Body of pancreas (tissue), 4 donors: Measurements from ENCODE around the gene HDAC11. TPM values are rescaled to one million over a fixed set of nuclear protein-coding genes. Genes with fewer than 3 reads are reported as not detected.

ENCODE experiments used
- ATAC-seq: fragments of 150-250 bp; one replicate; pipeline ENCODE4 v1.9.1; 2016
- DNase-seq, 4 donors: peaks; one replicate each; pipeline ENCODE4 v3.0.0-alpha.2; 2019
- H3K27ac ChIP-seq, 4 donors: fragments of 200-600 bp; sonication (generic); 1 replicate in 3 of 4; 2 replicates in 1 of 4; pipeline versions ENCODE4 v1.5.1 to v1.6.1; 2016 to 2019; ENCODE audit warnings: mild to moderate bottlenecking in 1 of 4, mixed read lengths in 1 of 4, moderate library complexity in 1 of 4
- H3K27me3 ChIP-seq, 2 donors: fragments of 200-600 bp; sonication (generic); one replicate each; pipeline ENCODE4 v1.6.0; 2016; ENCODE audit warnings: mild to moderate bottlenecking in 1 of 2
- H3K36me3 ChIP-seq, 2 donors: fragments of 200-600 bp; sonication (generic); replicated peaks in 1 of 2; 2 replicates each; pipeline ENCODE4 v1.5.1; 2016; ENCODE audit warnings: low read depth in 2 of 2; ENCODE audit not compliant: insufficient read depth in 1 of 2
- H3K4me1 ChIP-seq: fragments of 200-600 bp; sonication (generic); one replicate; pipeline ENCODE4 v1.6.0; 2016
- H3K4me3 ChIP-seq, 2 donors: fragments of 200-600 bp; sonication (generic); 1 replicate in 1 of 2; 2 replicates in 1 of 2; pipeline ENCODE4 v1.5.1; 2016 to 2019
- H3K9me3 ChIP-seq, 3 donors: fragments of 200-600 bp; sonication (generic); 1 replicate in 2 of 3; 2 replicates in 1 of 3; pipeline ENCODE4 v1.5.1; 2016
- CTCF ChIP-seq, 7 experiments: fragments of 450-650 bp in 4 of 7; fragments of 200-600 bp in 3 of 7; sonication (generic) in 3 of 7; IDR thresholded peaks; one replicate each; pipeline ENCODE4 v1.5.1; 2016 to 2019; ENCODE audit warnings: antibody characterized with exemption in 7 of 7
- POLR2A ChIP-seq, 3 donors: fragments of 450-650 bp; IDR thresholded peaks; one replicate each; pipeline ENCODE4 v1.6.1; 2016; ENCODE audit warnings: antibody characterized with exemption in 3 of 3, mild to moderate bottlenecking in 2 of 3
- WGBS, 2 donors: methylation state at CpG; one replicate each; pipeline ENCODE4 v1.1.5; 2017; 5-methylcytosine and 5-hydroxymethylcytosine counted together
- intact Hi-C: fragments of 100-400 bp; cut with DNase I; formaldehyde crosslinking; loops from one replicate; pipeline ENCODE4 v1.15.1; 2023
- total RNA-seq, 2 donors: library from RNA; depleted of rRNA; stranded (reverse); fragments of >200 nt; gene quantifications; one replicate each; pipeline ENCODE4 v1.1.0, GENCODE V29; 2016

HDAC11 gene
- total RNA-seq, 2 donors from 2014 or later, result 13.8 to 45.4 TPM

GRCh38 chr3:13522236-13522635 is 42.1 kb downstream of the HDAC11 start:
- no peak for DNase-seq
- Histone ChIP-seq H3K36me3 (no peaks in the 10 kb centered on the region), H3K27ac (no peak overlapping the region), H3K4me3 (no peak overlapping the region), H3K4me1 (no peaks in the 10 kb centered on the region), H3K9me3 (no peaks in the 10 kb centered on the region), H3K27me3 (no peaks in the 10 kb centered on the region)
- intact Hi-C loops, result no loop called here
- ATAC-seq, result no peak
- no peak for TF ChIP-seq CTCF (IDR thresholded peaks at IDR 0.05)
- no peak for TF ChIP-seq POLR2A (IDR thresholded peaks at IDR 0.05)
- 93 to 94% methylated on average over 5 of the region's 5 CpGs for WGBS, 2 donors

DNA sequence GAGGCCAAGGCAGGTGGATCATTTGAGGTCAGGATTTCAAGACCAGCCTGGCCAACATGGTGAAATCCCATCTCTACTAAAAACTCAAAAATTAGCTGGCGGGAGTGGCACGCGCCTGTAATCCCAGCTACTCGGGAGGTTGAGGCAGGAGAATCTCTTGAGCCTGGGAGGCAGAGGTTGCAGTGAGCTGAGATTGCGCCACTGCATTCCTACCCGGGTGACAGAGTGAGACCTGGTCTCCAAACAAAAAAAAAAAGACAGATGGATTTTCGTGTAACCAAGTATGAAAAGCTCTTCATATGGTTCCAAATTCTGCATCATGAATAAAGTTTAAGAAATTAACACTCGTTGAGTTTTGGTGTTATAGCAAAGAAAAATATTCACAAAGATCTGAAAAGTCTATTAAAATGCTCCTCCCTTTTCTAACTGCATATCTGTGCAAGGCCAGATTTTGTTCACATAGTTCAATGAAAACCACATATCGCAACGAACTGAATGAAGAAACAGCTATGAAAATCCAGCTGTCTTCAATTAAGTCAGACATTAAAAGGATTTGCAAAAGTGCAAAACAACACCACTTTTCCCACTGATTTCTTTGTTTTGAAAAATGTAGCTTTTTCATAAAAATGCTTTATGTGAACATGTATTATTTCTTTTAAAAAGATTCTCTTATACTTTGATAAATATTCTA is 45.0 kb downstream of the HDAC11 start:
- H3K9me3 ChIP-seq, result no peaks in the 10 kb centered on the region
- H3K36me3 ChIP-seq, result no peaks in the 10 kb centered on the region
- H3K4me3 ChIP-seq, result no peak overlapping the region
- H3K27me3 ChIP-seq, result no peaks in the 10 kb centered on the region
- TF ChIP-seq POLR2A (IDR thresholded peaks at IDR 0.05) (no peak), CTCF (IDR thresholded peaks at IDR 0.05) (no peak)
- no peak for DNase-seq
- no peak for ATAC-seq
- H3K27ac ChIP-seq, result no peak overlapping the region
- WGBS, 2 donors, result 79% methylated on average over 10 of the region's 10 CpGs
- intact Hi-C loops, result no loop called here
- H3K4me1 ChIP-seq, result no peaks in the 10 kb centered on the region

DNA sequence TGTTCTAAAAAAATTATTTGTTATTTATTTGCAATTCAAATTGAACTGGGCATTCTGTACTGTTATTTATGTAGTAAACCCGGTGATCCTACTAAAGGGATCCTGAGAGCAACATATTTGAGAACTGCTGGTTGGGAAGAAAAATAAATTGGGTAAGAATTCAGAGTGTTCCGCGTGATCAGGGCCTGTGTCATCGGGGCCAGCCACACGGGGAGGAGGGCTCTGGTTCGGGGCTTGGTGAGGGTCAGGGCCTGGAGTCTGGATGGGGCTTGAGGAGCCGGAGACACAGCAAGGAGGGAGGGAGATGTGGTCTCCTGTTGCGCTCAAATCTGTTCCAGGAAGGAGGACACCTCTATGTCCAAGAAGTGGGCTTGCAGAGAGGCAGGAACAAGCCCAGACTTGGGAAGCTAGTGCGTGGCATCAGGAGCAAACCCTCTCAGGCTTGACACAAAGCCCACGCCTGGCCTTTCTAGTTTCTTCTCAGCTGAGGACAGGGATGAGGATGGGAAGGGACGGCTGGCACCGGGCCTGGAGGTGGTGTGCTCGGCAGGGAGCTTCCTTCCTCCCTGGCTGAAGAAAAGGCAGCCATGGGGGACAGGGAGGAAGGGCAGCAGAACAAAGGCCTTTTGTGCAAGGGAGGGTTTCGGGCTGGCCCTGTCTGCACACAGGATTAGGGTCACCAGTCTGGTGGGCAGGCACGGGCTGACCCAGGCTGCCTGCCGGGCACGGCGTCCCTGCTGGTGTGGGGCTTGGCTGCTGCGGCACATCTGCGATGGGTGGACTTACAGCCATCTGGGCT is 45.9 kb downstream of the HDAC11 start:
- Histone ChIP-seq H3K9me3 (no peaks in the 10 kb centered on the region), H3K36me3 (no peaks in the 10 kb centered on the region), H3K27ac (peak overlapping the region in 1 of 4 donors; percentile 6), H3K4me3 (no peak overlapping the region), H3K4me1 (no peaks in the 10 kb centered on the region), H3K27me3 (no peaks in the 10 kb centered on the region)
- TF ChIP-seq CTCF (IDR thresholded peaks at IDR 0.05), result no peak
- no peak for TF ChIP-seq POLR2A (IDR thresholded peaks at IDR 0.05)
- WGBS, 2 donors, result 73 to 78% methylated on average over 13 to 20 of the region's 20 CpGs
- ATAC-seq (no peak), DNase-seq (no peak)
- intact Hi-C loops, result no loop called here

DNA sequence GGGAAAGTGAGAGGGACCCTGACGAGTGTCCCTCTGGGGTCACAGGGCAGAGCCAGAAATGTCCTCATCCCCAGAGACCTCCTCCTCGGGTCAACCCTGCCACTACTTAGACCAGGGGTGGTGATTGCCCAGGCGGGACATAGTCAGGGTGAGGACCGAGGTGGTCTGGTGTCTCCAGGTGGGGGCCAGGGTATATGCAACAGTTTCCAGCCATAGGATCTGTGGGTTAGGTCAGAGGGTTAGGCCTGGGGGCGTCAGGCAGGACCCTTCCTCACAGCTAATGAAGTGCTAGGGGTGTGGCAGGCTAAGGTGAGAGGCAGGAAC is 46.5 kb downstream of the HDAC11 start:
- no peak for TF ChIP-seq CTCF (IDR thresholded peaks at IDR 0.05)
- no peak for TF ChIP-seq POLR2A (IDR thresholded peaks at IDR 0.05)
- no peaks in the 10 kb centered on the region for H3K36me3 ChIP-seq
- intact Hi-C loops, result no loop called here
- no peak overlapping the region for H3K4me3 ChIP-seq
- no peaks in the 10 kb centered on the region for H3K9me3 ChIP-seq
- H3K27me3 ChIP-seq, result no peaks in the 10 kb centered on the region
- H3K4me1 ChIP-seq, result no peaks in the 10 kb centered on the region
- DNase-seq, result no peak
- ATAC-seq, result no peak
- peak overlapping the region in 1 of 4 donors; percentile 6 for H3K27ac ChIP-seq
- 56 to 71% methylated on average over 1 to 5 of the region's 5 CpGs for WGBS, 2 donors
